Activated CD4-positive, alpha-beta T cell treated with anti-CD3 and anti-CD28 coated beads, Interleukin-2, amount 50 U/mL, for 24 hours (primary cell): ENCODE results near the gene NBPF8.
A peak's percentile ranks its signal among the peaks of the same experiment; 100 is the strongest.
"Not testable (repeated sequence)": the region's sequence is repeated elsewhere in the genome, so short reads cannot be mapped to it uniquely, and the experiment has no call there.

Experiments
- DNase-seq, 2 donors: peaks; one replicate each; pipeline ENCODE4 v3.0.0-alpha.2; 2020; ENCODE audit warnings: low read depth in 1 of 2, low spot score in 1 of 2

NBPF8 gene, protein sequence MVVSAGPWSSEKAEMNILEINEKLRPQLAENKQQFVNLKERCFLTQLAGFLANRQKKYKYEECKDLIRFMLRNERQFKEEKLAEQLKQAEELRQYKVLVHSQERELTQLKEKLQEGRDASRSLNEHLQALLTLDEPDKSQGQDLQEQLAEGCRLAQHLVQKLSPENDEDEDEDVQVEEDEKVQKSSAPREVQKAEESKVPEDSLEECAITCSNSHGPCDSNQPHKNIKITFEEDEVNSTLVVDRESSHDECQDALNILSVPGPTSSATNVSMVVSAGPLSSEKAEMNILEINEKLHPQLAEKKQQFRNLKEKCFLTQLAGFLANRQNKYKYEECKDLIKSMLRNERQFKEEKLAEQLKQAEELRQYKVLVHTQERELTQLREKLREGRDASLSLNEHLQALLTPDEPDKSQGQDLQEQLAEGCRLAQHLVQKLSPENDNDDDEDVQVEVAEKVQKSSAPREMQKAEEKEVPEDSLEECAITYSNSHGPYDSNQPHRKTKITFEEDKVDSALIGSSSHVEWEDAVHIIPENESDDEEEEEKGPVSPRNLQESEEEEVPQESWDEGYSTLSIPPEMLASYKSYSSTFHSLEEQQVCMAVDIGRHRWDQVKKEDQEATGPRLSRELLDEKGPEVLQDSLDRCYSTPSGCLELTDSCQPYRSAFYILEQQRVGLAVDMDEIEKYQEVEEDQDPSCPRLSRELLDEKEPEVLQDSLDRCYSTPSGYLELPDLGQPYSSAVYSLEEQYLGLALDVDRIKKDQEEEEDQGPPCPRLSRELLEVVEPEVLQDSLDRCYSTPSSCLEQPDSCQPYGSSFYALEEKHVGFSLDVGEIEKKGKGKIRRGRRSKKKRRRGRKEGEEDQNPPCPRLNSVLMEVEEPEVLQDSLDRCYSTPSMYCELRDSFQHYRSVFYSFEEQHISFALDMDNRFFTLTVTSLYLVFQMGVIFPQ

DNA sequence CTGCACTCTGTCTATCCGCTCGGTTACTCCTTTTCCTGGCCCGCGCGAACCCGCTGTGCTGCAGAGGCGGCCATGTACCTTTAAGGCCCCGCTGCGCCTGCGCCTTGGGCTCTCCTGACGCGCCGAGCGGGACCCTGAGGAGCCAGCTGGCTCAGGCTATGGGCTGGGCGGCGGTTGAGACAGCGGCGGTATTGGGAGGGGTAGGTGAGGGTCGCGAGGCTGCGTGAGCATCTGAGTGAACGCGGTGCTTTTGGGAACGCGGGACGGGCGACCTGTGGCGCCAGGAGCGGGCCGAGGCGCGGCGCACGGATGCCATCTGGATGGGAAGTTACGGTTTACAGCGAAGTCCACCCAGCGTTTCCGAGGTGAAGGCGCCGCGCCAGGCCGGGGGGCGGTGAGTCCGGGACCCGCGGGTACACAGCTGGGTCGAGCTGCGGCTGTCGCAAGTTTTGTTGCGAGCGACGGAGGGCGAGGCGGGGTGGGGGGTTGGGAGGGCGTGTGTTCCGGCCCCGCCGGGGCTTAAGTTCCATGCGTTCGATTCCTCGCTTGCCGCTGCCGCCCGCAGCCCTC is at the start of gene NBPF8:
Gene NBPF8 (plus strand): TSS at position 125 of the 570 bp plus-strand sequence. CDS start 21,488 bp downstream, outside the sequence.
- peak; percentile 38 to 49 for DNase-seq

- DNase-seq: not testable (repeated sequence)
These were observed 47.1 kb upstream of the NBPF8 start for GRCh38 chr1:120367709-120368108.

DNA sequence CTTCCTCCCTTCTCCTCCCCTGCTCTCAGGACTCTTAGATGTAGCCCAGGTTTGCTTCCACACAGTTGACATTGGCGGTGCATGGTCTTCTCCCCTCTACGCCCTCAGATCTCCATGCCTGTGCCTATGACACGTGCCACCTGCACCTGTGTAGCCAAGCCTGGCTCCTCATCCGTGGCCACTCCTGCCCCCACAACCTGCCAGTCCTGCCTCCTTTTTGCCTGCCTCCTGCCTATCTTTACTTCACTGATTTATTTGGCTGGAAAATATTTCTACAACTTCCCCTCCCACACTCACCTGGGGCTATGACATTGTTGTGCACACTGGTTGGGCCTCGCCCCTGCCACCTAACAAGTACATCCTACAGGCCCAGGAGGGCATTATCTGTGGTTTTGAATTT is 28.2 kb upstream of the NBPF8 start:
- DNase-seq: not testable (repeated sequence)

GRCh38 chr1:120388597-120389126 is 26.2 kb upstream of the NBPF8 start:
- peak in 1 of 2 donors; percentile 13 for DNase-seq

DNA sequence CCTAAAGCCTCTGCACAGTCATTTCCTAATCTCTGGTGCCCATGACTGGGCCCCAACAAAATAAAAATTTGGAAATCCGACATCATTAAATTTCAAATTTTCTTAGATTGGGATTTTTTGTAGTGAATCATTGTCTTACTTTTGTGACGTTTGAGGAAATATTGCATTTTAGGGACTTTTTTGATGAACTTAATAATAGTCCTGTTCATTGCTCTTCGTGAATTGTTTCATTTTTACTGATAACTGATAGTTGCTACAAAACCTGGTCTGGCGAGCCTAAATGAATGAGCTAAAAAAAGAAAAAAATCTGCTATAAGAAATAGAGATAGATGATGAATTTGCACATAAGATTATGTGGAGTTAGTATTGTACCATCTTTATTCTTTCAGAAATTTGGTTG is 23.5 kb upstream of the NBPF8 start:
- not testable (repeated sequence) for DNase-seq

- DNase-seq: not testable (repeated sequence)
These were observed 21.3 kb upstream of the NBPF8 start for GRCh38 chr1:120393316-120394232.

DNA sequence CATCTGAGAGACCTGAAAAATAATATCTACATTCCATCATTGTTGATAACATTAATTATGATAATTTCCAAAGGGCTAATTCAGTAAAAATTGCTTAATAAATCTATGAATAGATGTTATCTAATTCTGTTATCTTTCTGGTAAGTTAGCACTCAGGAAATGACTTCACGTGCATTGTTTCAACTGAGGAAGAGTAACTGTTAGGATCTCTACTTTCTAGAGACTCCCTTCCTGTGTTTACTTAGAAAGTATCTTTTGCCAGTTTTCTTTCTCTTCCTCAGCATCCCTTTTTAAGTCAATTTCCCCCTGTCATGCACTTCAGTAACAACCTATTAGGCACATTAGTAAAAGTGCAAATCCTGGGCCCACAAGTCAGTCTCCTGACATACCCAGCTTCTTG is 9.5 kb upstream of the NBPF8 start:
- DNase-seq: not testable (repeated sequence)

- DNase-seq: not testable (repeated sequence)
These were observed 384 bp upstream of the NBPF8 start for GRCh38 chr1:120414451-120414850.

DNA sequence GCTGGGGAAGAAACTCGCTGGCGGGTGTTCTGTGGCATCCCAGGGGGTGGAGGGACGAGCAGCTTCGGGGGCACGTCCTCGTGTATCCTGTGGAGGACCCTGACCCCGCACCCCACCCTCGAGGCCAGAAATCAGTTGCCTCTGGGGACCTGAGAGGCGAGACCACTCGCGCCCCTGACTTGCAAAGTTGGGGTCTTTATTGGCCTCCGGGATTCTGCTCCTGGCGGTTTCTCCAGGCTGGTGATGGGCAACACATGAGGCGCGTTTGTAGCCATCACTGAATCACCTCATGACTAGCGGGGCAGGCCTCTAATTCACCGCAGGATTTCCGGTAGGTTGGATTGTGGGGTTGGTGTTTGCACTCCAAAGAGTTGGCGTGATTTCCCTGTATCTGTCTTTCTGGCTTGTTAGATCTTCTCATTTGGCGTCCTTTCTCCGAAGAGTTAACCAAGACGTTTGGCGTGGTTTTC is 692 bp downstream of the NBPF8 start:
- peak; percentile 11 to 33 for DNase-seq

DNA sequence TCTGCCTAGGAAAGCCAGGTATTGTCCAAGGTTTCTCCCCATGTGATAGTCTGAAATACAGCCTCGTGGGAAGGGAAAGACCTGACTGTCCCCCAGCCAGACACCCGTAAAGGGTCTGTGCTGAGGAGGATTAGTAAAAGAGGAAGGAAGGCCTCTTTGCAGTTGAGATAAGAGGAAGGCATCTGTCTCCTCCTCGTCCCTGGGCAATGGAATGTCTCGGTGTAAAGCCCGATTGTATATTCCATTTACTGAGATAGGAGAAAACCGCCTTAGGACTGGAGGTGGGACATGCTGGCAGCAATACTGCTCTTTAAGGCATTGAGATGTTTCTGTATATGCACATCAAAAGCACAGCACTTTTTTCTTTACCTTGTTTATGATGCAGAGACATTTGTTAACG is 10.2 kb downstream of the NBPF8 start:
- not testable (repeated sequence) for DNase-seq

GRCh38 chr1:120431626-120432025 is 16.8 kb downstream of the NBPF8 start:
- not testable (repeated sequence) for DNase-seq

GRCh38 chr1:120433831-120434230 is 19.0 kb downstream of the NBPF8 start:
- DNase-seq: not testable (repeated sequence)

DNA sequence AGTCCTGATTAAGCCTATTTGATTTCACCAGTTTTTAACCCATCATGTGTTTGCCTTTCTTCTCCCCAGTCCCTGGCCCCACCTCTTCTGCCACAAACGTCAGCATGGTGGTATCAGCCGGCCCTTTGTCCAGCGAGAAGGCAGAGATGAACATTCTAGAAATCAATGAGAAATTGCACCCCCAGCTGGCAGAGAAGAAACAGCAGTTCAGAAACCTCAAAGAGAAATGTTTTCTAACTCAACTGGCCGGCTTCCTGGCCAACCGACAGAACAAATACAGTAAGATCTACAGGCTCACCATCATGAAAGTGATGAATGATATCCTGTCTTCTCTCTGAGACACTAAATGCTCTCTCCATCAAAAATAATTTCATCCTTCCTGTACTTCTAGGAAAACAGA is 34.3 kb downstream of the NBPF8 start:
- not testable (repeated sequence) for DNase-seq
